OCI-LY1 (cell line): ENCODE results near the gene FAM174A.

Source experiments
- CTCF ChIP-seq: fragments of 200-600 bp; sonication (generic), shearing (Covaris generic); IDR thresholded peaks from 2 replicates; pipeline ENCODE4 v1.5.1; 2017; ENCODE audit warnings: mild to moderate bottlenecking, antibody characterized with exemption, low read length, moderate library complexity, mixed read lengths
- EZH2 ChIP-seq: fragments of 200-600 bp; sonication (generic), shearing (Covaris generic); IDR thresholded peaks from 2 replicates; pipeline ENCODE4 v1.8.0; 2017; ENCODE audit warnings: borderline replicate concordance, mixed run types, mild to moderate bottlenecking, antibody characterized with exemption, low read length, moderate library complexity, mixed read lengths

GRCh38 chr5:100590867-100591266 lies 55.7 kb downstream of the FAM174A start:
- TF ChIP-seq CTCF: no peak
- TF ChIP-seq EZH2: no peak
